Cerebellar nuclear complex (tissue), 1 donor: ENCODE results near the gene SMCR8.
"Not testable (repeated sequence)": the region's sequence is repeated elsewhere in the genome, so short reads cannot be mapped to it uniquely, and the experiment has no call there.

Source experiments
- DNase-seq, 2 experiments: peaks; one replicate each; lab custom pipeline; 2025; lab: John Stamatoyannopoulos, UW

The SMCR8 gene

GRCh38 chr17:18318771-18319450 lies 3.8 kb downstream of the SMCR8 start:
- DNase-seq, result no peak

GRCh38 chr17:18319604-18320256 lies 4.6 kb downstream of the SMCR8 start:
- DNase-seq, result peak in 1 of 2 experiments; percentile 27

GRCh38 chr17:18320301-18320700 lies 5.2 kb downstream of the SMCR8 start:
- no peak for DNase-seq

- no peak for DNase-seq
Measured at GRCh38 chr17:18321309-18321708, 6.2 kb downstream of the SMCR8 start.

GRCh38 chr17:18322522-18322921 lies 7.4 kb downstream of the SMCR8 start:
- no peak for DNase-seq

- DNase-seq, result no peak
Measured at GRCh38 chr17:18323007-18323406, 7.9 kb downstream of the SMCR8 start.

GRCh38 chr17:18323507-18324139 lies 8.5 kb downstream of the SMCR8 start:
- DNase-seq, result no peak

GRCh38 chr17:18324140-18325050 lies 9.3 kb downstream of the SMCR8 start:
- DNase-seq, result peak; percentile 53 to 69

GRCh38 chr17:18326039-18326438 lies 10.9 kb downstream of the SMCR8 start:
- no peak for DNase-seq

- no peak for DNase-seq
Measured at GRCh38 chr17:18326572-18326971, 11.5 kb downstream of the SMCR8 start.

- no peak for DNase-seq
Measured at GRCh38 chr17:18327093-18327492, 12.0 kb downstream of the SMCR8 start.

GRCh38 chr17:18327556-18327955 lies 12.5 kb downstream of the SMCR8 start:
- DNase-seq, result no peak

- DNase-seq, result no peak
Measured at GRCh38 chr17:18328643-18329204, 13.6 kb downstream of the SMCR8 start.

- DNase-seq, result no peak
Measured at GRCh38 chr17:18331879-18332278, 16.8 kb downstream of the SMCR8 start.

GRCh38 chr17:18332909-18333489 lies 17.9 kb downstream of the SMCR8 start:
- no peak for DNase-seq

- DNase-seq, result not testable (repeated sequence)
Measured at GRCh38 chr17:18338158-18338557, 23.1 kb downstream of the SMCR8 start.

GRCh38 chr17:18339933-18340332 lies 24.8 kb downstream of the SMCR8 start:
- no peak for DNase-seq

- no peak for DNase-seq
Measured at GRCh38 chr17:18344021-18344420, 28.9 kb downstream of the SMCR8 start.

- DNase-seq, result no peak
Measured at GRCh38 chr17:18353541-18353940, 38.4 kb downstream of the SMCR8 start.

- no peak for DNase-seq
Measured at GRCh38 chr17:18356624-18357023, 41.5 kb downstream of the SMCR8 start.

- DNase-seq, result no peak
Measured at GRCh38 chr17:18360518-18360917, 45.4 kb downstream of the SMCR8 start.
